Left kidney (tissue), 2 donors: ENCODE measurements around the gene RFX4. TPM values are rescaled to one million over a fixed set of nuclear protein-coding genes. Genes with fewer than 3 reads are reported as not detected.
"Not testable (repeated sequence)": the region's sequence is repeated elsewhere in the genome, so short reads cannot be mapped to it uniquely, and the experiment has no call there.

Experiments
- DNase-seq: peaks from one replicate; pipeline ENCODE4 v3.0.0-alpha.2; 2013
- polyA plus RNA-seq: library from polyadenylated mRNA; unstranded; fragments of 120-200 nt; gene quantifications from one replicate; pipeline ENCODE4 v1.2.1, GENCODE V29; 2013; ENCODE audit not compliant: insufficient read length

The RFX4 gene
- polyA plus RNA-seq, 1 donor: 0.20 TPM

DNA sequence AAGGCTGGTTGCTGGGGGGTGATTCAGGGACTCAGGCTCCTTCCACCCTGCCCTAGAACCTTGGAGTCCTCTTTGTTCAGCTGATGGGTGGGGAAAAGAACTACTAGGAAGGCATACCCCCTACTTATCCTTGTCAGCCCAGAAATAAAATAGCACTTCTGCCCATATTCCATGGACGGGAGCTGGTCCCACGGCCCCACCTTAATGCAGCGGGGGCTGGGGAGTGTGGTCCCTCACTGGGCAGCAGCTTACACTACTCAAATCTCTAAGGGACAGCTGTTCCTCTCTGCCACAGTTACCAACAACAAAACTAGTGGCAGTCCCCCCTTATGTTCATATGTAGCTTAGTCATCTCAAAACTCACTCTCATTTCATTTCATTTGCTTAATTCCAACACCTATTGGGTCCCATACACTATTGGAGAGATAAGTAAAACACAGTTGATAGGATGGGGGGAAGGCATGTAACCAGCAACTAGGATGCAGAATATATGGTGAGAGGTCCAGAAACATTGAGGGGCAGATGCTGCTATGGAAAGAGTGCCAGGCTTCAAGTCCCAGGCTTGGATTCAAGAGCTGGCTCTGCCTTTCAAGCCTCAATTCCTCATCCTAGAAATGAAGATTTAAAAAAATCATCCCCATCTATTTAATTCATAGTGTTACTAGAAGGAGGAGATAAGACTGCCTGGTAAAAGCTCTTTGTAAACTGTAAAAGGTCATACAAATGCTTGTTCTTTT is 107.9 kb downstream of the RFX4 start:
- no peak for DNase-seq

DNA sequence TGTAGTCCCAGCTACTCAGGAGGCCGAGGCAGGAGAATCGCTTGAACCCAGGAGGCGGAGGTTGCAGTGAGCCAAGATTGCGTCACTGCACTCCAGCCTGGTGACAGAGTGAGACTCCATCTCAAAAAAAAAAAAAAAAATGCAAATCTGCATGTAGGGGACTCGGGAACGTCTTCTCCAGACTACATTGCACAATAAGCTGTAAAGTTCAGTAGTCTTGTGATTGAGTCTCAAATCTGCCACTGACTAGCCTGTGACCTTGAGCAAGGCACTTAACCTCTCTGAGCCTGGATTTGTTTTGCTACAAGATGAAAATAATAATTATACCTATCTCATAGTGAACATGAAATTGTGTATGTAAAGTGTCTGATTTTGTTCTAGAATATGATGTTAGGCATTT is 109.2 kb downstream of the RFX4 start:
- DNase-seq: not testable (repeated sequence)

DNA sequence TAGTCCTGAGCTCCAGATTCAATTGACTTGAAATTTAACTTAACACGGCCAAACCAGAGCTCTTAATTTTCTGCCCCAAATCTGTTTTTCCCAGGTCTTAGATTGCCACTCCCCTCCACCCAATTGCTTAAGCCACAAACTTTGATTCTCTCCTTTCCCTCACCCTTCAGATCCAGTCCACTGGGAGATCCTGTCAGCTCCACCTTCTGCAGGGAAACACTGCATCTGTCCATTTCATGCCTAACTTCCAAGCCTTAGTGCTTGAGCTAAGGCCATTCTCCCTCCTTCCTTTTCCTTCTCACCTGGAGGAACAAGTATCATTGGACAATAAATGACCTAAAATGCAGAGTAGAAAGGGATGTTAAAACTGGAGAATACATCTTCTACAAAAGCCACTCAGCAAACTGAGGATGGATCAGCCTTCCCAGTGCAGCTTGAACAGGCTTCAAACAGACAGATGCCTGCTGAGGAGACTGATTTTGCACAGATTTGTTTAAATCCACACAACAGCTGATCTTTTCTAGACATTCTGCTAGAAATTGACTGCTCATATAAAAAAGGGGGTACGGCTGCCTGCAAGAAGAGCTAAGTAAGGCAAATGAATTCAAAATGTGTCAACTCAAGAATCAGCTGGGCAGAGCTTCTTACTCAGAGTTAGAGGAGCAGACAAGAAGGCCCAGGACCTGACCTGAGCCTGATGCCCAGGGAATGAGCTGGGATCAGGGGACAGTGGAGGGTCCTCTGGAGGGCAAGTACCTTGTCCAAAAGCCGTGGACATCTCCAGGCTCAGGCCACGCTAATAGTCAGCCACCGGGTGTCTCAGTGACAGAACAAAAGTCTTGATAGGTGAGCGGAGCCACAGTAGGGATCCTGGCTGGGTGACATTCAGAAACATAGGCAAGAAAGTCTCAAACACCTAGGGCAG is 110.4 kb downstream of the RFX4 start:
- DNase-seq: no peak

DNA sequence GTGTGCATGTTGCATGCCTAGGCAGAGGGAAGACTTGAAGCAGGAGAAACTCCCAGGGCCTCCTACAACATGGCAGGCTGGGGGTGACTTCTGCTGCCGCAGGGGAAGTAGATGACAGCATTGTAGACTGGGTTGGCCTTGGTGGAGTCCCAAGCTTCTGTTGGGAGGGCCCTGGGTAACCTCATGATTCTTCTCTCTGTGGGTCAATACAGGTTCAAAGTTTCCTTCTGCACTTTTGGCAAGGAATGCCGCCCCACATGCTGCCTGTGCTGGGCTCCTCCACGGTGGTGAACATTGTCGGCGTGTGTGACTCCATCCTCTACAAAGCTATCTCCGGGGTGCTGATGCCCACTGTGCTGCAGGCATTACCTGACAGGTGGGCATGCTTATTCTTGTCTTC is 113.3 kb downstream of the RFX4 start:
- DNase-seq: no peak

DNA sequence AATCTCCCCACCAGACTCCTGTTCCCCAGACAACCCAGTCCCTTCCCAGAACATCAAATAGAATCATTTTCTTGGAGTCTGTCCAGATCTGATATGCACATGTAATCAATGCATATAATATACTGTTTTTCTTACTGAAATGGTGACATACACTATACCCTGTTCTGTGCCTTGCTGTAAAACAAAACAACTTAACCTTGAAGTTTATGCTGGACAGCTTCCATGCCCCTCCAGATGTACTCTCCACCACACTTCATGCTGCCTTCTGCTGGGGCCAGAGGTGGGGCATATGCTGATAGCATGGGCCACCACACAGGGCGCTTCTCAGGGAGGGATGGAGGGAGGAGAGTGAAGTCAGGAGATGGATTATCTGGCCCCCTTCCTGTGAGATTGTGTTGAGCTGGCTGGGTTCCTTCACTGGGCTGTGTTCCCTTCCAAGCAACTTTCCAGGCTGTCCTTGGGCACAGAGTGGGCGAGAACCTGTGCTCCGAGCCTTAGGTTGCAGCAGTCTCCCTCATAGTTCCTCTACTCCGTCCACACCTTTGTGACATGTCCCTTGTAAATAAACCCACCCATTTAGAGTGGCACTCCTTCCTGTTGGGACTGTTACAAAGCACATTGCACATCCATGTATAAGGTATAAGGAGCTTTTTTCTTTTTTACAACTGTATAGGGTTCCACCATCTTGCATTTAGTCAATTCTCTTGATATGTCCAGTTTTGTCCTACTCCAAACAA is 114.0 kb downstream of the RFX4 start:
- DNase-seq: no peak

DNA sequence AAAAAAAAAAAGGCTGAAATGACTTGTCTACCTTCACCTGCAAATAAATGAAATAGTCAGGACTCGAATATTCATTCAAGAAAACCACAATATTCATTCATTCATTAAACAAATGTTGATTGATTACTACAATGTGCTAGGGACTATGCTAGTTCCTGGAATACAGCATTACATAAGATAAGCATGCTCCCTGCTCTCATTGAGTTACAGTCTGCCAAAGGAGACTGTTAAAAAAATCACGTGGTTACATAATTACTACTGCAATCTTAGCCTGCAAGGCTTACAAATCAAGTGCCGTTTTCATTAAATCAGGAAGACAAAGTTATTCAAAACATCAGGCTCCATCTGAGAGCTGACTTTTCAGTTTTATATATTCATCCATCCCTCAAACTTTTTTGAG is 121.3 kb downstream of the RFX4 start:
- DNase-seq: no peak

DNA sequence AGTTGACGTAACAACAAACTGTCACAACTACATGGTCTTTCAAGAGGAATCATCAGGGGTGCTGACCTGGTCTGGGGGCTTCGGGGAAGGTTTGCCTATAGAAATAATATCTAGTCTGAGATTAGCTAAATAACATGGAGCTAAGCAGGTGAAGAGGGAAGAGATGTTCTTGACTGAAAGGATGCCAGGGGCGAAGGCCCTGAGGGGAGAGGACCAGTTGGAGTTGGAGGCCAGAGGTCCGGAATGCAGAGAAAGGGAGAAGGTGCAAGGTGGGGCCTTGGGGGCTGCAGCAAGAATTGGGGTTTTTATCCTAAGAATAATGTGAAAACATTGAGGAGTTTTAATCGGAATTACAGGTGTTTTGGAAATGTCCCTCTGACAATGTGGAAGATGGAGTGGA is 123.2 kb downstream of the RFX4 start:
- DNase-seq: no peak

DNA sequence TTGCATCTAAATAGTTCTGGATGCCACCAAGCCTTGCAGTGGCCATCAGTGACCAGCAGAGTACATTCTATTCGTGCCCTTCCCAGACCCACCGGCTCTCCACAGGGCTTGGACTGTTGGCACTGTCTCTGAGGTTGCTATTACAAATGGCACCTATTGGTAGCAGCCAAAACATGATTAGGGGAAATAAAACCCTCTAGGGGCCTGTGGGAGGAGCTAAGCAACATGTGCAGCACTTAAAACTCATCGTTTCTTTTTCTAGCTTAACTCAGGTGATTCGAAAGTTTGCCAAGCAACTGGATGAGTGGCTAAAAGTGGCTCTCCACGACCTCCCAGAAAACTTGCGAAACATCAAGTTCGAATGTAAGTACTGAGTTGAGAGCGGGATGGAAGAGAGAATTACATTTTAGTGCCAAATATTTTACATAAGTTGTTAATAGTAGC is 126.3 kb downstream of the RFX4 start:
- no peak for DNase-seq

DNA sequence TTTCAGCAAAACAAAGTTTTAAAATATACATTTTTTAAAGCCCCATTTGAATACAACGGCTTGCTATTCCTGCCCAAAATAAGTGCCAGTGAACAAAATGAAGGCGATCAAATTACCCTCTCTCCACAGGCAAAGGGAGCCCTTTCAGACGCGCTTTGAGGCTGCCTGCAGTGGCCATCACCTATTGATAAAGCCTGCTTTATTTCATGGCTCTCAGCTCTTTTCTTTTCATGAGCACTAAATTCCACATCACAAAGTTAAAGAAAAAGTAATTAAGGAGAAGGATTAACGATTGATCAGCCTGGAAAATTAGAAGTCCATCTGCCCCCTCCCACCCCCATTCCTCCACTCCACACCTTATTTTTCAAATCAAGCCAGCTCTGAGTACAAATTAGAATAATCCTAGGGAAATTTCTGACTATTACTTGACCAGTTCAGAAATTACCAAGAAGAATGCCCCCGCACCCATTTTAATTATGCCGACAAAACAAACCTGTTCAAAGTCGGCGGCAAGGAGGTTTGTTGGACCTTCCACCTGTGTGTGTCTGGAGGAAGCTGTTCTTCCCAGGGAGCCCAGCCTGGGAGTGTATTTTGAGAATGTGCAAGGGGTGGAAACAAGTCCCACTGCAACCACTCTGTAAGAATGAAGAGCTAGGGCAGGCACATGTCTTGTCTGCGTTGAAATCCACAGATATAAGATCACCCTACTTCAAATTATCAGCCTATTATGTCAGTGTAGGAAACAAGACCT is 127.5 kb downstream of the RFX4 start:
- no peak for DNase-seq

DNA sequence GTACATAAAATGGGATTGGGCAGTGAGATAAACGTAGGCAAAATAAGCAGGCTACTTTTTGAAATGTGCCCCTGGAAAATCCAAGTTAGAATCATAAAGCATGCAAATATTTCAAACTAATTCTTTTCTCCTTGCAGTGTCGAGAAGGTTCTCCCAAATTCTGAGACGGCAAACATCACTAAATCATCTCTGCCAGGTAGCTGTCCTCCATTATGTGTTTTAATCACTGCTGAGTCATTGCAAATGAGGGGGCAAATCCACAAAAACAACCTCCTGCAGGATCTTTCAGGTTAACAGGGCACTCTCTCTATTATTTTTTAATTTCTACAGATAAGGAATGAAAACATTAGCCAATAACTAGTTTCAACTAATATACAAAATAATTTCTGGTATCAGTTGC is 128.5 kb downstream of the RFX4 start:
- no peak for DNase-seq

DNA sequence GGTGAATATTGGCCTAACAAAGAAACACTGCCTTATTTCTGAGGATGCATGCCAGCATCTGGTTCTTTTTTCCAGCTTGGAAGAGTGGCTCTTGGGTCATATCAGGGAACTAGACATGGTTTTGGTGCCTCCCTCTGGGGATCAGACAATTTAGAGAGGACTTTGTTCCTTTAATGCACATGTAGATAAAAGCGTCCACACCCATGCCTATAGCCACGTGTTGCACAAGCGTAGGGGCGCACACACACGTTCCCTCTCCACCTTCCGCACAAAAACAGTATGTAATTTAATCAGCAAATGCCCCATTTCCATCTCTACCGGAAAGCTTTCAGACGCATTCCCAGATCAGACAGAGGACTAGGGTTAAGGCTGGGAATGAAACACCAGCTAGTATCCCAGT is 130.0 kb downstream of the RFX4 start:
- no peak for DNase-seq

DNA sequence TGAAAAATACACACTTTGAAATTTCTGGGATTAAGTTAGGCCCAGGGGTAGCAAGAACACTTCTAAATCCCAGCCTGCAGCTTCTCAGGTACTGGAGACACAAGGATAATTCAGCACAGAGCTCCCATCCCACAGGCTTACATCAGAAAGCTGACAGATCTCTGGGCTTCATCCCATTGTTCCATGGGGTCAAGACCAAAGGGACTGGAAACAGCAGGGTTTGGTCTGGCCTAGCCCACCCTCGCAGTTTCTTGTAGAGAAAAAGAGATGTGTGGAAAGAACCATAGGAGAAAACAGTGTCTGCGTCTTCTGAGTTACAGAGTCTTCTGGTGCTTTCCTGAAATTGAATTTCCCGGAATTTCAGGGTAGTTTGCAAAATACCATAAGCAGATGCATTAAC is 132.1 kb downstream of the RFX4 start:
- DNase-seq: no peak

DNA sequence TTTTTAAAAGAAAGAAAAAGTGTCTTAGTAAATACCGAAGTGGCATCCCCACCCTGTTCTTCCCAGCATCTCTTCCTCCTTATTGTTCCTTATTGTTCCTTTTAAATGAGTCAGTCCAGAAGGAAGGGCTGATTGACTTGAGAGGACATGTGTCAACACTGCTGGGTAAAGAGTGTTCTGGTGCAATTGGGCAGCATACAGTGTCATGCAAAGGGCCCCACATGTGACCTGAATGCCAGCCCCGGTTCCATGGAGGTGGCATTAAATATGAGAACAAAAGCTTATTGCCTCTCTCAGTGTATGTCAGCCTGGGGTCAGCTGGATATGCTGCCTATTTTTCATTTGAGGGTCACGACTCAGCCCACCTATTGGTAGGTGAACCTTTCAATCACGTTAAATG is 132.8 kb downstream of the RFX4 start:
- DNase-seq: no peak

DNA sequence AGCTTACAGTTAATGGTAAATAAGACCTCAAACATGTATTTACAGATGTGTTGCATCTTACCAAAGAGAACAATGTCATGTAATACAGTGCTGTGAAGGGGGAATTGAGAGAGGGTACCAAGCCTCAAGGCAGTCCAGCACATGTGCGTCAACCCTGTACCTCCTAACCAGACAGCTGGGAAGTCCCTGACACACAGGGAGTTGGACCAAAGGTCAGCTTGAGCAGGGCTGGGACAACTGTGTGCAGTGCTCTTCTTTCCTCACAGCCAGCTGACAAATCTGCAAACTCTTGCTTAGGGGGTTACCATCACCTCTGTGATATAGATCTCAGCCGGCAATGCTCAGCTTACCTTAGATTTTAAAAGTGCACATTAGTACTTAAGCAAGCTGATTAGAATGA is 134.9 kb downstream of the RFX4 start:
- DNase-seq: no peak

DNA sequence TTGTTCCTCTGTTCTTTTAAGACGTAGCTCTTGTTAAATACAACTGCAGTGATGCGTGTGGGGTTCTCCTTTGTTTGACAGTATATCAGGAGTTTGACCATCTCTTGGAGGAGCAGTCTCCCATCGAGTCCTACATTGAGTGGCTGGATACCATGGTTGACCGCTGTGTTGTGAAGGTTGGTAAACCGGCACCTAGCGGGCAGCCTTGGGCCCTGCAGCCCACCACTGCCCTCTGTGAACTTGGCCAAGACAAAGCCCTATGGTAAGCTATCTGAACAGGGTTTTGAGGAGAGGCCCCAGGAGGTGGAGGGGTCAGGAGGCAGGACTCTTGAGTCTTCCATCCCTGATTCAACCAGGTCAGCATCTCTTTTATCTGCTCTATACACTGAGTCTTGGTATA is 137.1 kb downstream of the RFX4 start:
- DNase-seq: no peak

DNA sequence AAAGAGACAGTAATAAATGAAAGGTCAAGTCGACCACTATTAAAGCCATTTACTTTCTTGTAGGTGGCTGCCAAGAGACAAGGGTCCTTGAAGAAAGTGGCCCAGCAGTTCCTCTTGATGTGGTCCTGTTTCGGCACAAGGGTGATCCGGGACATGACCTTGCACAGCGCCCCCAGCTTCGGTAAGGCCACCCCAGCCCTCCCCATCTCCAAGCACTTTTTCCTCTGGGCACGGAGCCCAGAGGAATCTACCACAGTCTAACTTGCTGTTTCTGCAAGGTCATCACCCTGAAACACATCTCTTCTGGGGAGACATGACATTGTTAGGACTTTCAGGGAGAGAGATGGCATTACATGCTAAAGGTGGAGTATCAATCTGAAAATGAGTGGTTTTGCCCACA is 137.9 kb downstream of the RFX4 start:
- no peak for DNase-seq

DNA sequence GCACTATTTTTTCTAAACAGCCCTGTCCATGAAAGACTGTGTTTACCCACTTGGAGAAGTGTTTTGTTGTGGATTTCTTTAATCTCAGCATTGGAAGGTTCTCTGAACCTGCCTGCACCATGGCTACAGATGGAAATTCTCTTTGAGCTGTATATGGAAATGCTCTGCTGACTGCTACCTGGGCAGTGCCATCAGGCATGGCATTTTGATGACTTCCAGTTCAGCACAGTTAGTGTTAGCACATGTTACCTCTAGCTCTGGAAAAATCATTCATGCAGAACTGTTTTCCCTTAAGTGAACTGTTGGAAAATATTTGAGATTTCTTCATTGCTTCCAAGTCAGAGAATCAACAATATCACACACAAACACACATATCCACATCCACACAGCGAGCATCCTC is 139.1 kb downstream of the RFX4 start:
- DNase-seq: no peak

DNA sequence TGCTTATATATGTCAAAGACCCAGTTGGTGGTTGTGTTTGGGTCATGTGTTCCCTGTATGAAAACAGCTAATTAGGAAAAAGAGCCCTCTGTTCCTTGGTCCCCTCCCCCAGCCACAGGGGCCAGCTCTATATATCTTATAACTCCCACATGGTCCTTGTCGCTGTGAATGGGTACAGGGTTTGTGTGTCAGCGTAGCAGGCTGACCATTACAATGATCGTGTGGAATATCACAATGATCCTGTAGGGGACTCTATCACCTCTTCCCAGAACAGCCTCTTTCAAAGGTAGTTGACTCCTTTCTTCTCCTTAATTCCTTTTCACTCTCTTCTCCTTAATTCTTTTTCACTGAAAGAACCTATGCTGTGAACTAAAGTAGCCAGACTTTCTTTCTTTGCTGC is 140.0 kb downstream of the RFX4 start:
- no peak for DNase-seq

DNA sequence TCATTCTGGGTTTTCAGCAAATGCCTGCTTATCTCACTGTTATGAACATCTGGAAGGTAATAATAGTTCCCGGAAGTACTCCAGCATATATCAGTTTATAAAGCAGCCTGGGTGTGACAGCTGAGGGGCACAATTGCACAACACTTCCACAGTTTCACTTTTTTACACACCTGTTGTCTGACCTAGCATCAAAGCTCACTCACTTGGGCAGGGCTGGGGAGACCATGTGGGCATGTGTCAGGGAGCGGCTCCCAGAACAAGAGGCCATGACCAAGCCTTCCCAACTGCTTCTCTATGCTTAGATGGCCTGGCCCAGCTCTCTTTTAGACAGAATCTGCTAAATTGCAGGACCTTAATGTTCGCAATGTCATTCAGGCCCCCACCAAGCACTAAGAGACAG is 140.6 kb downstream of the RFX4 start:
- DNase-seq: no peak

DNA sequence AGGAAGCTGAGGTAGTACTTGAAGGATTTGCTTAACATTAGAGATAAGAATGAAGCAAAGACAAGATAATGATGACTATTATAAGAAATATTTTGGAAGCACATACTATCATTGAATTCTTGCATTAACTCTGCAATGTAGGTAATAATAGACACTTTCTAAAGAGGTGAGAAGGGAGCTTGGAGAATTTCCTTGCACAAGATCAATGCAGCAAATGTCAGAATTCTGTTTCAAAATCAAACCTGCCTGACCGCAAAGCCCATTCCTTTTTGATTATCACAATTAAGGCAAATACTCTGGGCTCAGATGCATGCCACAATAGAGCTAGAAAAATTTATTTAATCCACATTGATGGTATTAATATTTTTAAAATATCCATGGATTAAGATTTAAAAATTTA is 141.3 kb downstream of the RFX4 start:
- no peak for DNase-seq

DNA sequence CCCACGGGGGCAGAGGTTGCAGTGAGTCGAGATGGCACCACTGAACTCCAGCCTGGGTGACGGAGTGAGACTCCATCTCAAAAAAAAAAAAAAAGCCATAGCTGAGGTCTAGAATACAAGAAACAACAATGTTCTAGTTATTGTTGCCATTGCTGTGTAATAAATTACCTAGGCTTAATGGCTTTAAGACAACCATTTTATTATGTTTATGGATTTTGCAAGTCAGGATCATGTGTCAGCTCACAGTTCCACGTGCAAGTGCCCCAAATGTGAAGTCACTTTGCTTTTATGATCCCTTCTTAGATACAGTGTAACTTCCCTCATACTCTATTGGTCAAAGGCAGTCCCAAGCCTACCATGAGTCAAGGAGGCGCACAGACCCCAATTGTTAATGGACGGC is 142.1 kb downstream of the RFX4 start:
- DNase-seq: no peak

DNA sequence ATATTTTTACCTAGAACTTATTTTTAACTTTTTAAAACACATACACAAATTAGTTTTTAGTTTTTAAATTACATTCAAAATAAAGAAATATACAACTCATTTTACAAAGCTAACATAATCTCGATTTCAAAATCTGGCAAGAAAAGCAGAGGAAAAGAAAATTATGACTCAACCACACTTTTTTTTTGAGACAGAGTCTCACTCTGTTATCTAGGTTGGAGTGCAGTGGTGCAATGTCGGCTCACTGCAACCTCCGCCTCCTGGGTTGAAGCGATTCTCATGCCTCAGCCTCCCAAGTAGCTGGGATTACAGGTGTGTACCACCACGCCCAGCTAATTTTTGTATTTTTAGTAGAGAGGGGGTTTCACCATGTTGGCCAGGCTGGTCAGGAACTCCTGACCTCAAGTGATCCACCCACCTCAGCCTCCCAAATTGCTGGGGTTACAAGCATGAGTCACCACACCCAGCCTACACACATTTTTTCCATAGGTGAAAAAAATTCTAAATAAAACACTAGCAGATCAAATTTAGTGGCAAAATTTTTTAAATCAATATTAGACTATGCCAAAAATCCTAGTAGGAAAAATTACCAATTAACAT is 143.9 kb downstream of the RFX4 start:
- not testable (repeated sequence) for DNase-seq
